ENCODE data around the gene DAZAP1.

Gene DAZAP1

DNA sequence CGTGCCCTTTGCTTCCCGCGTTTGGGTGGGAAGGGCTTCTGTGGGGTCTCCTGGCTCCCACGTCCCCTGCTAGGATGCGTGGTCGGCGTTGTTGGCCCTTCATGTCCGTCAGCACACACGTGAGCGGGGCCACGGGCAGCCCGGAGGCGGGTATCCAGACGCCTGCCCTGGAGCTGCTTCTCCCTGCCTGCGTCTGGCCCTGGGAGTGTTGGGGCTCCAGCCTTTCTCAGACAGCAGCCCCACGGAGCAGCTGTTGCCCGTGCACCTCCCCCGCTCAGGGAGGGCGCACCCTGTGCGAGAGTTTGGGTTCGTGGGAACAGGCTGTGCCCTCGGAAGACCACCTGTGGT, 14.5 kb downstream of the DAZAP1 start:
- DNase-seq (ENCODE audit: extremely low read depth, low read depth) = no peak
- TF ChIP-seq, protein P1, sequence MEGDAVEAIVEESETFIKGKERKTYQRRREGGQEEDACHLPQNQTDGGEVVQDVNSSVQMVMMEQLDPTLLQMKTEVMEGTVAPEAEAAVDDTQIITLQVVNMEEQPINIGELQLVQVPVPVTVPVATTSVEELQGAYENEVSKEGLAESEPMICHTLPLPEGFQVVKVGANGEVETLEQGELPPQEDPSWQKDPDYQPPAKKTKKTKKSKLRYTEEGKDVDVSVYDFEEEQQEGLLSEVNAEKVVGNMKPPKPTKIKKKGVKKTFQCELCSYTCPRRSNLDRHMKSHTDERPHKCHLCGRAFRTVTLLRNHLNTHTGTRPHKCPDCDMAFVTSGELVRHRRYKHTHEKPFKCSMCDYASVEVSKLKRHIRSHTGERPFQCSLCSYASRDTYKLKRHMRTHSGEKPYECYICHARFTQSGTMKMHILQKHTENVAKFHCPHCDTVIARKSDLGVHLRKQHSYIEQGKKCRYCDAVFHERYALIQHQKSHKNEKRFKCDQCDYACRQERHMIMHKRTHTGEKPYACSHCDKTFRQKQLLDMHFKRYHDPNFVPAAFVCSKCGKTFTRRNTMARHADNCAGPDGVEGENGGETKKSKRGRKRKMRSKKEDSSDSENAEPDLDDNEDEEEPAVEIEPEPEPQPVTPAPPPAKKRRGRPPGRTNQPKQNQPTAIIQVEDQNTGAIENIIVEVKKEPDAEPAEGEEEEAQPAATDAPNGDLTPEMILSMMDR (IDR thresholded peaks at IDR 0.05; ENCODE audit: low read depth, low read length) = no peak

- TF ChIP-seq, protein P1 (IDR thresholded peaks at IDR 0.05; ENCODE audit: low read depth, low read length) = no peak
- DNase-seq (ENCODE audit: extremely low read depth, low read depth) = no peak
Measured at GRCh38 chr19:1422360-1422759, 15.0 kb downstream of the DAZAP1 start.

DNA sequence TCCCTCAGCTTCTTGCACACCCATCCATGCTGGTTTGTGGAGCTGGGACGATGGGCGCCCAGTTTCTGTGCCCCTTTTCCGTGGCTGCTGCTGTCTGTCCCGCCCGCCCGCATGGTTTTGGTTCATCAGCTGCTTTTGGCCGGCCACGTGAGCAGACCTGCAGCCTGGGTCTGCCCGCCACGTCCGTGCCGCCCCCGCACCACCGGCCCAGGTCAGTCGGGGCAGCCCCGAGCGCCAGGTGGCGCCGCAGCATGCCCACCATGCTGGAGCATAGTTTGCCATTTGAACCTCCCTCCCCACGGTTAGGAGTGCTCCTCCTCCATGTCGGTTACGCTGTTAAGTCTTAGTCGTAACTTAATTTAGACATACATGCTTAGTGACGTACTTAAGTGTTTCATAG, 15.6 kb downstream of the DAZAP1 start:
- DNase-seq (ENCODE audit: extremely low read depth, low read depth) = no peak

GRCh38 chr19:1423436-1424191, 16.2 kb downstream of the DAZAP1 start:
- TF ChIP-seq, protein P1 (IDR thresholded peaks at IDR 0.05; ENCODE audit: low read depth, low read length) = no peak
- no peak for DNase-seq (ENCODE audit: extremely low read depth, low read depth)

More for the DNA sequence above, 15.6 kb downstream of the DAZAP1 start:
- TF ChIP-seq, protein P1 (IDR thresholded peaks at IDR 0.05; ENCODE audit: low read depth, low read length) = no peak

GRCh38 chr19:1424192-1424955, 17.0 kb downstream of the DAZAP1 start:
- no peak for DNase-seq (ENCODE audit: extremely low read depth, low read depth)
- TF ChIP-seq, protein P1 (IDR thresholded peaks at IDR 0.05; ENCODE audit: low read depth, low read length) = no peak

DNA sequence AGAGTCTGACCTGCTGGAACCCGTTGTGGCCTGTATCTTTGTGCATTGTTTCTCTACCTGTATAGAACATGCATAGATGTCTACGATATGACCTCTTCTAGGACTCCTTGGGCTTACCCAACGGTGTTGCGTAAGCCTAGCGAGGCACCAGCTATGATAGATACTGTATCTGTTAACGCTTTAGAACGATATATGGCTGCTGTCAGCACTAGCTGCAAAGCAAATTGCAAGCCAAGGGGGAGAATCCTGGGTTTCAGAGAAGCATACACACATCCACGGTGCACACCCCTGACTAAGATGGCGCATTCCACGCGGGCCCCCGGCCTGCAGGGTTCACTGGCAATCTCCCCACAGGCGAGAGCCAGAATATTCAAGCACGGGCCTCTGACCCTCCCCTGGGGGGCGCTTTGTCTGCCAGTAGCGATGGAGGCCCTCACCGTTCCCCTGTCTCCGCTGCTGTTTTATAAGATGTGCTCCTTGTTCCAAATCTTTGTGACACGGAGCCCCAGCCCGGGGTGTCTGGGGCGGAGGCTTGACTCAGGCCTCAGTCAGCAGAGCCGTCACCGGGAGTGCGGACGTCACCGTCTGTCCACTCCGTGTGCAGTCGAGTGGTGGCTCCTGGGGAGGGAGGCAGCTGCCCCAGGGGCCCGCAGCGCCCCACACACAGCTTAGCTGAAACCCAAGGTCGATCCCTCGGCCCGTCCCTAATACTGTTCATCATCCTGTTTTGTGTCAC, 17.9 kb downstream of the DAZAP1 start:
- DNase-seq (ENCODE audit: extremely low read depth, low read depth) = no peak
- TF ChIP-seq, protein P1 (IDR thresholded peaks at IDR 0.05; ENCODE audit: low read depth, low read length) = no peak

- DNase-seq (ENCODE audit: extremely low read depth, low read depth) = no peak
- TF ChIP-seq, protein P1 (IDR thresholded peaks at IDR 0.05; ENCODE audit: low read depth, low read length) = no peak
Measured at GRCh38 chr19:1425902-1426301, 18.5 kb downstream of the DAZAP1 start.

Measured in AG09319 (cell line).